GM06990 (cell line): ENCODE results near the gene KCNG4.

Experiments used
- DNase-seq: peaks from one replicate; pipeline ENCODE4 v3.0.0-alpha.2; 2011; ENCODE audit not compliant: insufficient read length; ENCODE audit errors: extremely low read depth
- H3K27me3 ChIP-seq: replicated peaks from 2 replicates; pipeline ENCODE4 v1.6.0; 2011; ENCODE audit warnings: low read length; ENCODE audit not compliant: control insufficient read depth, insufficient read depth
- H3K36me3 ChIP-seq: 2 replicates; pipeline ENCODE4 v1.5.1; 2011; ENCODE audit warnings: low read length; ENCODE audit not compliant: control insufficient read depth, insufficient read depth
- H3K4me3 ChIP-seq: replicated peaks from 2 replicates; pipeline ENCODE4 v1.5.1; 2011; ENCODE audit warnings: low read depth, mild to moderate bottlenecking, control low read depth, low read length
- CTCF ChIP-seq: IDR thresholded peaks from 2 replicates; pipeline ENCODE4 v1.5.1; 2011; ENCODE audit warnings: low read length, control low read depth, mild to moderate bottlenecking, inconsistent platforms; ENCODE audit not compliant: insufficient read depth, poor library complexity, severe bottlenecking

KCNG4 gene

DNA sequence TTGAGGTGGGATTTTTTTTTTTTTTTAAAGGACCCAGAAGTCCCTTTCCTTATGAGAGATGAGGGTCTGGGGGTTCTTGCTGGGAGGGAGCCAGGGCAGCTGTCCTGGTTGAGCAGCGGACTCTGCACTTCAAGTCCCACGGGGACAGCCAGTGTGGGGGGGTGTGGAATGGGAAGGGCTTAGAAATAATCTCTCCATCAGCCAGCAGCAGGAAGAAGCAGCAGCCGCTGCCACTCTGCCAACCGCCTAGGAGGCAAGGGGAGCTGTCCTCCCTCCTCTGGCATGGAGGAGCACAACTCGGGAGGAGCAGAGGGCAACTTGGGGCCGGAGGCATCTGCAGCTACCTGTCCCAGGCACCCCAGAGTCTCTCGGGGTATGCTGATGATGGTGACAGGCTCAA lies at the start of gene KCNG4:
Gene KCNG4, minus strand, starts transcription at position 104 of the 400 bp plus-strand sequence. CDS start 2,527 bp downstream, outside the sequence.
- no peak for TF ChIP-seq CTCF
- DNase-seq = no peak
- Histone ChIP-seq H3K27me3 (no peaks in the 10 kb centered on the region), H3K4me3 (no peak within 1 kb of the TSS), H3K36me3 (no peaks in the 10 kb centered on the region)

- Histone ChIP-seq H3K36me3 (no peaks in the 10 kb centered on the region), H3K4me3 (no peak overlapping the region), H3K27me3 (no peaks in the 10 kb centered on the region; the same call in 1 of the 2 replicates)
- no peak for DNase-seq
- TF ChIP-seq CTCF = no peak
Measured at GRCh38 chr16:84288902-84289301, 49.1 kb upstream of the KCNG4 start.

DNA sequence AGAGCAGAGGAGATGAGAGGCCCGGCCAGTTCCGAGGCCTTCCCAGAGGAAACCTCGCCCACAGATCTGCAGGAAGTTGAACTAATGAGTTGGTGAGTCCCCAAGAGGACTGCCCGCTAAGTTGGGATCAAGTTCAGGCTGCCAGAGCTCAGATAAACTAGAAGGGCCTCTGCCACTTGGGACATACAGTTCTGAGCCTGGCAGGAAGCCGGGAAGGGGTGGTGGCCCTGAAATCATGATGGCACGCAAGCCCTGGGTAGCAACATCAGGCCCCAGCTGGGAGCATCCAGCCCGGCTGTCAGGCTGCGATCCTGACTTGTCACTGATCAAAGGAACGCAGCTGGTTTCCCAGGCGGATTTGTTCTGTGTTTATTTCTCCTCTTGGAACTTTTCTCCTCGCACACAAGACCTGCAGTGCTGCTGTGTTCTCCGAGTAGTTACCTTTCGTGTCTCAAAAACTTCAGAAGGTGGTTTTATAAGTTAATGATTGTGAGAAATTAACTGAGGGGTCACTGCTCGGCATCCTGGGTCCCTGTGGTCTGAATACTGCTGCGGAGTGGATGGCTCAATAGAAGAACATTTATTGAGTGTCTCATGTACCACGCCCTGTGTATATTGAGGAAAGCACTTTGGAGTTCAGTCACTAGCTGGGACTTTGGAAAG lies 46.9 kb upstream of the KCNG4 start:
- H3K4me3 ChIP-seq = no peak overlapping the region
- DNase-seq = no peak
- TF ChIP-seq CTCF = no peak
- no peaks in the 10 kb centered on the region for H3K36me3 ChIP-seq
- H3K27me3 ChIP-seq = no peaks in the 10 kb centered on the region; the same call in 1 of the 2 replicates

GRCh38 chr16:84284154-84284722 lies 44.4 kb upstream of the KCNG4 start:
- no peak overlapping the region for H3K4me3 ChIP-seq
- H3K36me3 ChIP-seq = no peaks in the 10 kb centered on the region
- no peaks in the 10 kb centered on the region; the same call in 1 of the 2 replicates for H3K27me3 ChIP-seq
- TF ChIP-seq CTCF = no peak
- DNase-seq = no peak

DNA sequence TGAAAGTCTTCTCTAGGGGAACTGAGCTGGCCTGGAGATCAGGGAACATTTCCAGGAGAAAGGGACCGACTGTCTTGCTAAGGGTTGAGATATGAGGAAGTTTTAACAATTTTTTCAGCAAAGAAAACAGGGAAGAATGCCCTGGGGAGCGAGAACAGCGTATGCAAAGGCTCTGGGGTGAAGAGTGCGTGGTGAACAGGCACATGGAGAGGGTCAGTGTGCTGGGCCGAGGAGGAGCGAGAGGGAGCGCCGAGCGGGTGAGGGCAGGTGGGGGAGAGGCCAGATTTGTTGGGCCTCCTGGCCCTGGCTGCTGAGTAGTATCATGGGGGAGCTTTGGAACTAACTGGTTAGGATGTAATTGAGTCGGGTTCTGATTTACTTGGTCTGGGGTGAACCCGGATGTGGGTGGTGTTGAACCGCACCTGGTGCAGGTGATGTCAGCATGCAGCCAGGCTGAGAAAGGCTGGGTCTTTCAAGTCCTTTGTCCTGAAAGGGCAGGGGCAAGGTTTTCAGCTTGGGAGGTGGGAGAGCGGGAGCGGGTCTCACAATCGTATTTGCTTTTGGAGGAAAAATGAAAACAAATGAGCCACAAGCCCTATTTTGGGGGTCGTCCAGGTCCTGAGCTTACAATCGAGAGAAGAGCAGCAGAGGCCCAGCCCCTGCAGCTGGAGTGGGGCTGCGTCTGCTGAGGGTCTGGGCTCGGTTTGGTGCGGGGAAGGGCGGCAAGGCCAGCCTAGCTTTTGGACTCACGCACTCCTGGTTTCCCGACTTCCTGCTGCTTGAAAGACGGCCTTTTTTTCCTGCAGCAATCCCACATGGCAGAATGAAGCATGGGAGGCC lies 43.7 kb upstream of the KCNG4 start:
- H3K36me3 ChIP-seq = no peaks in the 10 kb centered on the region
- H3K27me3 ChIP-seq = no peaks in the 10 kb centered on the region; the same call in 1 of the 2 replicates
- no peak for DNase-seq
- H3K4me3 ChIP-seq = no peak overlapping the region
- TF ChIP-seq CTCF = no peak
